ENCODE results near the gene CGRRF1. TPM values are rescaled to one million over a fixed set of nuclear protein-coding genes. Genes with fewer than 3 reads are reported as not detected.

CGRRF1 gene
- 23.4 TPM for total RNA-seq (ENCODE audit: insufficient read depth, low replicate concordance)

GRCh38 chr14:54509546-54510501, at the start of gene CGRRF1:
CGRRF1 (plus strand) TSS chr14:54509906; CDS start chr14:54509960, 54 bp downstream.
- DNase-seq (ENCODE audit: low spot score): peak; percentile 98

DNA sequence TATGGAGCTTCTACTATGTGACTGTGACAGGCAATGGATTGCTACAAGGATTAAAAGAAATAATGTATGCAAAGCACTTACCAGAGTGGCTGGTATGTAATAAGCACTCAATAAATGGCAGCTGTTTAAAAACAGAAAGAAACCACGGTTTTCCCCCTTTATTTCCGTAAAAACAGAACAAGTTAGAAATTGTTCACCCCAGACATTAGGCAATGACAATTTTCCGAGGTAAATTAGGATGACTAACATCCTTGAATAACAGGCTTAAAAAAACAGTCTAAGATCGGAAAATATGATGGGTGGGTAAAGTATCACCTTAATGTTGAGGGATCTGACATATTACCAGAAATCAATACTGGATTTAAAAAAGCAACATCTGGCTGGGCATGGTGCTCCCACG, 47.7 kb upstream of the CGRRF1 start:
- no peak for DNase-seq (ENCODE audit: low spot score)

DNA sequence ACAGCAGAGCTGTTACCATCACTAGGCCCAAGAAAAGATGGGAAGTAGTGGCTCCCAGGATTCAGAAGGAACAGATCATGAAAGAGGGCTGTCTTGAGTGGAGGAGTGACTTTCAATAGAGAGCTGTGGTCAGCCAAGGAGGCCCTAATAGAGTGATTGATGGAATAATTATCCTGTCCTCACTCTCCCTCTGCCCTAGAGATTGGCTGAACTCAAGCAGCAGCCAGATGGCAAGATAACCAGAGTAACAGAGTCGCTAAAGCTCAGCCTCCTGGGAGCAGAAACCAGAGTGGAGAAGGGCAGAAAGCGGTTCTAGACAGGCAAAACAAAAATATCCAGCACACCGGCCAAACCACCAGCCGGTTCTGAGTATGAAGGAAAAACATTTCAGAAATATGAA, 44.1 kb upstream of the CGRRF1 start:
- DNase-seq (ENCODE audit: low spot score): no peak

DNA sequence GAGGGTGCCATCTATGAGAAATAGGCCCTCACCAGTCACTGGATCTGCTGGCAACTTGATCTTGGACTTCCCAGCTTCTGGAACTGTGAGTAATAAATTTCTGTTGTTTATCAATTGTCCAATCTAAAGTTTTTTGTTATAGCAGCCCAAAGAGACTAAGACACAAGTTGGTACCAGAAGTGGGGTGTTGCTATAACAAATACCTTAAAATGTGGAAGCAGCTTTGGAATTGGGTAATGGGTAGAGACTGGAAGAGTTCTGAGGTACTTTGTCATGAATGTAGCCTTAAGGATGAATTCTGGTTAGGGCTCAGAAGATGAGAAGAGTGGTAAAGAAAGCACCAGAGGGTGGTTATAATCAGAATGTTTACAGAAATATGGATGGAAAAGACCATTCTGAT, 42.4 kb upstream of the CGRRF1 start:
- no peak for DNase-seq (ENCODE audit: low spot score)

- DNase-seq (ENCODE audit: low spot score): no peak
Observed at GRCh38 chr14:54470701-54471100, 39.0 kb upstream of the CGRRF1 start.

- DNase-seq (ENCODE audit: low spot score): no peak
Observed at GRCh38 chr14:54471641-54472040, 38.1 kb upstream of the CGRRF1 start.

GRCh38 chr14:54472315-54472714, 37.4 kb upstream of the CGRRF1 start:
- DNase-seq (ENCODE audit: low spot score): no peak

DNA sequence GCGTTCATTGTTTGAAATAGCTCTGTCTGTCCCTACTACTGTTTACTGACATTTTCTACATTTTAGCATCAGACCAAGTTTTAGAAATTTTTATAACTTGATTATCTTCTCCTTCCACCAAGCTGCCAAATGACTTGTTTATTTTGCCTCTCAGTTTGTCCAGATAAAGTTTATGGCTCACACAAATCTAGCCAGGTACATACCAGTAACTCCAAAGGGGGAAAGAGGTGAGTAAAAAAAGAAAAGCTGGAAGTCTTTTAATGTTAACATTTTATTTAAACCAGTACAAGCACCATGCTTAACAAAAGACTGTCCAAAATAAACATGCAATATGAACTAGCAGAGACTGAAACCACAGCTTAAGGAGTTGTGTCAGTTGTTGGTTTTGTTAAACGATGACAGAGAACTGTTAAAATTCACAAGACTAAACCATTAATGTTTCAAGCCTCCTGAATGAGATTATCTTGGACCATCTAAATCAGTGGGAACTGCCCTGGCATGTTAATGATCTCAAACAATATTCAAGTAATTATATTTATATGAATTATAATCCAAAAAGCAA, 35.4 kb upstream of the CGRRF1 start:
- DNase-seq (ENCODE audit: low spot score): no peak

- peak; percentile 59 for DNase-seq (ENCODE audit: low spot score)
Observed at GRCh38 chr14:54475187-54475899, 34.4 kb upstream of the CGRRF1 start.

GRCh38 chr14:54475911-54476310, 33.8 kb upstream of the CGRRF1 start:
- no peak for DNase-seq (ENCODE audit: low spot score)

- DNase-seq (ENCODE audit: low spot score): peak; percentile 96
Observed at GRCh38 chr14:54478636-54479215, 31.0 kb upstream of the CGRRF1 start.

DNA sequence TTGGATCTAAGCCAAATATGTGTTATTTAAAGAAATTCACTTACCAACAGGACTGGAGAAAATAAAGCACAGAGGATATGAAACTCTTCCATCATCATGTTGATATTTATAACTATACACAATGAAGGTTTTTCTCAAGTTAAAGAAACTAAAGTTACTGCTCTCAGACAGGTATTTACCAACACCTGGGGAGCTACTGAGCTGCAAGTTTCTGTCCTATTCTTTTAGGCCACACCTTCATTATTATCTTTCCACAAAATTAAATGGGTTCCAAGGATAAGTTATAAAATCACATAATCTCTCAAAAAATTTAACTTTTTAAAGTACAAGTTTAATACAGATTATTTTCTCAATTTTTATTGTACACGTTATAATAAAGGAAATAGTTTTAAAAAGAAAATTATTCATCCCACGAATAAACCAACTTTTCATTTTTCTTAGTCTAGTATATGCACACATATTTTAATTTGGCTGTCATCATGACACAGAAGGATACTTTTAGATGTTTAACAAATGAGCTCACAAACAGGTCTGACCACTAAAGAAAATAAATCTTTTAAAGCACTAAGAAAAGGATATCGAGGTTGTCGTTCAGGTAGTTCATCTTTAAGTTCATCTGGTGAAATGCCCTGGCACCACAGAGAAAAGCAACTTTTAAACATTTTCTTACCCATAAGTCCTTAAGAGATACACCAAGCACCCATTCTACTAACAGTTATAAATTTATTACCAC, 28.7 kb upstream of the CGRRF1 start:
- DNase-seq (ENCODE audit: low spot score): no peak

DNA sequence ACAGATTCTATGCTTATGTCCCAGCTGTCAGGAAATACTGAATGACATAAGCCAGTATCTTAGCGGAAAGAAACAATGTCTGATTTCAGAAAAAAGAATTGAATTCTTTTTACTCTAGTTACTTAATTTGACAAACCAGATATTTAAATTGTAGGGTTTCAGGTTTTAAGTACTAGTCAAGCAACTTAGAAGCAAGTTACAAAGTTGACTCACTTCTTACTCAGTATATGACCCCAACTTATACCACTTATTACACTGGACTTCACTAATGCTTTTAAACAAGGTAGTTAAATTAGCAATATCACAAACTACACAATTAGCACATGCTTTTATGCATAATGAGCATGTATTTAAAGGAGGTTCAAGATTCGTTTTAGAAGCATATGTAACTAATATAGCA, 28.0 kb upstream of the CGRRF1 start:
- no peak for DNase-seq (ENCODE audit: low spot score)

- DNase-seq (ENCODE audit: low spot score): no peak
Observed at GRCh38 chr14:54483073-54483745, 26.5 kb upstream of the CGRRF1 start.

- DNase-seq (ENCODE audit: low spot score): no peak
Observed at GRCh38 chr14:54483846-54484245, 25.9 kb upstream of the CGRRF1 start.

- DNase-seq (ENCODE audit: low spot score): no peak
Observed at GRCh38 chr14:54486685-54487084, 23.0 kb upstream of the CGRRF1 start.

DNA sequence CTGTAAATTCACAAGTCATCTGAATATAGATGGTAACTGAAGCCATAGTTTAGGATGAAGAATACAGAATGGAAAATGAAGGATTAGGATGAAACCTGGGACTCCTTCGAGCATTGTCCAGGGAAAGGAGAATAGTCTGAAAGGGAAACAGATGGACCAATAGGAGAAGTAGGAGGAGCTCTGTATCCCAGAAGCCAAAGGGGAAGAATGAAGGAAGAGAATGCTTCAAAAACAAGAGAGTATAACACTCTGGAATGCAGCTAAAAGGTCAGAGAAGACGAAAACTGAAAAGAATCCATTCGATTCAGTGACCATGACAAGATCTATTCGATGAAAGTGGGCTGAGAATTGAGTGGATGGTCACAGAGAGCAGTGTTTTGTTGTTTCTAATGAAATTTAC, 21.9 kb upstream of the CGRRF1 start:
- DNase-seq (ENCODE audit: low spot score): no peak

- no peak for DNase-seq (ENCODE audit: low spot score)
Observed at GRCh38 chr14:54488318-54488645, 21.4 kb upstream of the CGRRF1 start.

DNA sequence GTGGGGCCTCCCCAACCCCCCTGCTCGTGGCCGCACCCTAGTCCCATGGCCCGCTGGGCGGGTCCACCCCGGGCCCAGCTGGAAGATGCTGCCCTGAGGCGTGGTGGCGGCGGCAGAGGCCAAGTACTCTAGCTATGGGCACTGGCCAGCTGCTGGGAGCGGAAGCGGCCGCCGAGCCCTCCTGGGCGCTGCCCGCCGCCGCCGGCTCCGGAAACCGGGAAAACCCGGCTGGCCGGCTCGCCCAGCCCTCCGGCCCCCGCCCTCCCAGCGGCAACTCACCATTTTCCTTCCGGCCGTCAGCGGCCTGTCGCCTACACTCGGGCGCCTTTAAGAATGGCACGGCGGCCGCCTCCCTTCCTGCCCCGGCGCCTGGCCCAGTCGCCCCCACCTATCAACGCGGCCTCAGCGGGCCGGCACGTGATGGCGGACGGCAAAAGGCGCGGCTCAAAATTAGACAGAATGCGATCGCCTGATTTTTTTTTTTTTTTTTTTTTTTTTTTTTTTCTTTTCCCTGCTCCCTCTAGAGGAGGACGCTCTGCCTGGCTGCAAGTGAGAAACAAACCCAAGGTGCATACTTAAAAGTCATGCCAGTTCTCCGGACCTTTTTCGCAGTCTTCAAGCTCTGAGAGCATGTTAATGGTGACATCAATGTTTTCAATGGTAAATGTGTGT, 20.9 kb upstream of the CGRRF1 start, which contains the start of gene GMFB:
Gene GMFB (minus strand): TSS at position 335 of the 672 bp plus-strand sequence. CDS start 53 bp downstream, at position 282.
- DNase-seq (ENCODE audit: low spot score): peak; percentile 95

GRCh38 chr14:54489318-54489683, 20.4 kb upstream of the CGRRF1 start:
- DNase-seq (ENCODE audit: low spot score): no peak

Data from umbilical cord (tissue), 2 donors.